ENCODE data around the gene AOPEP. TPM values are rescaled to one million over a fixed set of nuclear protein-coding genes. Genes with fewer than 3 reads are reported as not detected.

The AOPEP gene
- polyA plus RNA-seq, 1 of the 3 experiments (the other 2 are of a cell fraction): 54.6 TPM

- no peak; the same call in 1 of the 2 replicates for TF ChIP-seq NFIC (IDR thresholded peaks at IDR 0.05; ENCODE audit: borderline replicate concordance)
- no peak for TF ChIP-seq POLR2AphosphoS5 (IDR thresholded peaks at IDR 0.05; ENCODE audit: low read depth, low read length)
- no peak for TF ChIP-seq CTCF (IDR thresholded peaks at IDR 0.05)
- TF ChIP-seq GATA2 (CRISPR knock-in tag; IDR thresholded peaks at IDR 0.05): no peak
- TF ChIP-seq SIN3A (IDR thresholded peaks at IDR 0.05; ENCODE audit: borderline replicate concordance, low read depth, low read length): no peak
- TF ChIP-seq MEF2A (IDR thresholded peaks at IDR 0.05; ENCODE audit: borderline replicate concordance, low read depth): no peak
- no peak for TF ChIP-seq EZH2phosphoT487 (IDR thresholded peaks at IDR 0.05; ENCODE audit: borderline replicate concordance, low read depth)
- no peak for TF ChIP-seq RAD21 (IDR thresholded peaks at IDR 0.05; ENCODE audit: low read length)
- peak; percentile 85 for TF ChIP-seq TCF12 (IDR thresholded peaks at IDR 0.05)
- TF ChIP-seq SMC3 (IDR thresholded peaks at IDR 0.05; ENCODE audit: low read depth, low read length): no peak
Measured at GRCh38 chr9:94945197-94946144, 219.0 kb downstream of the AOPEP start (continued).

GRCh38 chr9:94946256-94946655 lies 219.8 kb downstream of the AOPEP start:
- Histone ChIP-seq H3K9ac (no peak overlapping the region), H3K4me2 (0 out of 2 replicates have a peak overlapping the region, but pooled peaks have one; percentile 5), H4K20me1 (ENCODE audit: insufficient read depth) (no peaks in the 10 kb centered on the region), H3K9me3 (no peaks in the 10 kb centered on the region), H3K27ac (ENCODE audit: low read depth in 2 of 2, low read length in 1 of 2) (peak overlapping the region; percentile 39 to 77), H3K27me3 (ENCODE audit: insufficient read depth) (no peaks in the 10 kb centered on the region), H3K9me2 (no peaks in the 10 kb centered on the region), H3K4me1 (ENCODE audit: control insufficient read depth in 1 of 2, insufficient read depth in 2 of 2, low read depth in 1 of 2, low read length in 1 of 2) (peaks cover 16 to 38% of the 10 kb centered on the region in 2 experiments; a peak in 3 of 4 replicates), H3K36me3 (replicated peaks in 1 of 2; ENCODE audit: control insufficient read depth in 1 of 2, insufficient read depth in 2 of 2, low read length in 1 of 2) (no peaks in the 10 kb centered on the region), H3K4me3 (ENCODE audit: low read depth in 2 of 2, low read length in 1 of 2) (no peak overlapping the region), H3K79me2 (ENCODE audit: insufficient read depth) (no peaks in the 10 kb centered on the region), H2AFZ (ENCODE audit: low read depth) (no peak overlapping the region), H3F3A (replicated peaks; ENCODE audit: insufficient read depth) (peaks cover 14% of the 10 kb centered on the region)
- CTCF ChIA-PET: no interaction called here
- POLR2A ChIA-PET: no interaction called here
- TF ChIP-seq PBX3 (IDR thresholded peaks at IDR 0.05) (no peak), USF2 (IDR thresholded peaks at IDR 0.05; ENCODE audit: borderline replicate concordance, low read depth, low read length) (no peak)
- 82% methylated on average over 3 of the region's 3 CpGs for WGBS (ENCODE audit: low lambda C conversion rate)
- no peak for DNase-seq
